T follicular helper cell (primary cell): Measurements from ENCODE around the gene TYW1.
"Not testable (repeated sequence)": the region's sequence is repeated elsewhere in the genome, so short reads cannot be mapped to it uniquely, and the experiment has no call there.

Experiments
- DNase-seq: peaks from one replicate; pipeline ENCODE4 v3.0.0-alpha.2; 2020; ENCODE audit warnings: low read depth

The TYW1 gene

DNA sequence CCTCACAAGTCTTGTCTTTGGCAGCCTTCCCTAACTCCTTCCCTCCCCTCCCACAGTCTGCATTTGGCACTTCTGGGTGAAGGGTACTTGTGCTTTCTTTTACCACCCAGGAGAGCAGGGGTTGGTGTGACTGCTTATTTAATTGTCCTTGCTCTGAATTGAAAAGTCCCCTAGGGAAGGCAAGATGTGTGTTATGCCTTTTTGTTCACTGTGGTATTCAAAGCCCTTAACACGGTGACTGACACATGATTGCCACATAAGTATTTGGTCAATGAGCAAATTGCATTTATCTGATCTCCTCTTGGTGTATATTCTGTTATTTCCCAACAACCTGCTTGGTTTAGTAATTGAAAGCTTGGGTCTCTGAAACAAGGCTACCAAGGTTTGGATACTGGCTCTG lies 134.1 kb downstream of the TYW1 start:
- DNase-seq, result not testable (repeated sequence)

DNA sequence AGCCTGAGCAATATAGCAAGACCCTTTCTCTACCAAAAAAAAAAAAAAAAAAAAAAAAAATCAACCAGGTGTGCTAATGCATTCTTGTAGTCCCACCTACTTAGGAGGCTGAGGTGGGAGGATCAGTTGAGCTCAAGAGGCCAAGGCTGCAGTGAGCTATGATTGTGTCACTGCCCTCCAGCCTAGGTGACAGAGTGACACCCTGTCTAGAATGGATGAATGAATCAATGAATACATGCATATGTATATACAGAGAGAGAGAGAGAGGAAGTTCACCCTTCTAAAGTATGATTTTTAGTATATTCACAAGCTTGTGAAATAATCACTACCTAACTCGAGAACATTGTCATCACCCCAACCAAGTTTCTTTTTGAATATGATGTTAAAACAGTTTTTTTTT lies 138.3 kb downstream of the TYW1 start:
- not testable (repeated sequence) for DNase-seq

DNA sequence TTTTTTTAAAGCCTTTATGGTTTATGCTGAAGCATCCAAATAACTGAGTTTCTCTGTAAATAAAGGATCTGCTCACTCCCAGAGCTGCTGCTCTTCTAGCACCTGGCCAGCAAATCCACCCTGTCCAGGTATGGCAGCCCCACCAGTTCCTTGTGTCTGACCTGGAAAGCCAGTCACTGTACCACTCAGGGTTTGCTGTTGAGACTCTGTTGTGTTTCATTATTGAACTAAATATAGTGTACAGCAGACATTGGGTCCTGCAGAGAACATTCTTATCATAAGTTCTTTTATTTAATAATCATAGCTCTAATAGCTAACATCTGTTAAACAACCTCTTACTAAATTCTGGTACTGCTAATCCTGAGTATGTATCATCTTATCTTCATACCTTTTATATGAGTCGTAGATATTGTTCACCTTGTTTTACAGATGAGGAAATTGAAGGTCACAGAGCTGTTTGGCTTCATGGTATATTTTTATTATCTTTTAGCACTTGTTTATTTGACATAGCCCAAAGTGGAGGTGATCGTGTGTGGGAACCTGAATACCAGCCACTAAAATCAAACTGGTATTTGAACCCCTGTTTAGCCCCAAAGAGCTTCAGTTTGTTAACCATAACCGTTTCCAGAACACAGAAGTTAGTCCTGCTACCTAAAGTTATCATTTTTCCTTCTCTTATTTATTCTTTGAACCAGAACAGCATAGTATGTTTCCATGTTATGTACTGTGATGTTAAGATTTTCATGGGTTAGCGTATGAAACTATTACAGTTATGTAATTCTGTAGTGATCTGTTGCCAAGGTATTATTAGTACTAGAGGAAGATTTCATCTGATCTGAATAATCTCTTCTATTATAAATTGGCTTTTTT lies 139.2 kb downstream of the TYW1 start:
- DNase-seq, result not testable (repeated sequence)

DNA sequence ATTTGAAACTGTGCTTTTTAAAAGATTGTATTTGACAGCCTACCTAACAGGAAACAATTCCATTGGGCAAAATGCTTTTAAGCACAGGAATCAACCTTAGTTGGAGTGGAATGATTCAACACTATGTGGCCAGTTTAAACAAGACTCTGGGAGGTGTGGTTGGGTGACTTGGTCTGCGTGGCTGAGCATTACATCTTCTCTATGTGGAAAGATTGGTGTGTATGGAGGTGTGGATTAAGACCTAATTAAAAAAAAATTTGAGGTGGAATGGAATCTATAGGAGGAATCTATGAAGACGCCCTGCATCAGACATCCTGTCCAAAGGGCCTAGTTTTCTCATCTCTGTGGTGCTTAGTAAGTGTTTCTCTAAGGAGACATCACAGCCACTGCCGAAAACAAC lies 140.9 kb downstream of the TYW1 start:
- not testable (repeated sequence) for DNase-seq

DNA sequence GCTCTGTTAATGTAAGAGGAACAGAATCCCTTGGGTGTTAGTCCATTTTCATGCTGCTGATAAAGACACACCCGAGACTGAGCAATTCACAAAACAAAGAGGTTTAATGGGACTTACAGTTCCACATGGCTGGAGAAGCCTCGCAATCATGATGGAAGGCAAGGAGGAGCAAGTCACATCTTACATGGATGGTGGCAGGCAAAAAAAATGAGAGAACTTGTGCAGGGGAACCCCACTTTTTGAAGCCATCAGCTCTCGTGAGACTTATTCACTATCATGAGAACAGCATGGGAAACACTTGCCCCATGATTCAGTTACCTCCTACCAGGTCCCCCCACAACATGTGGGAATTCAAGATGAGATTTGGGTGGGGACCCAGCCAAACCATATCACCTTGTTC lies 143.2 kb downstream of the TYW1 start:
- DNase-seq, result not testable (repeated sequence)

DNA sequence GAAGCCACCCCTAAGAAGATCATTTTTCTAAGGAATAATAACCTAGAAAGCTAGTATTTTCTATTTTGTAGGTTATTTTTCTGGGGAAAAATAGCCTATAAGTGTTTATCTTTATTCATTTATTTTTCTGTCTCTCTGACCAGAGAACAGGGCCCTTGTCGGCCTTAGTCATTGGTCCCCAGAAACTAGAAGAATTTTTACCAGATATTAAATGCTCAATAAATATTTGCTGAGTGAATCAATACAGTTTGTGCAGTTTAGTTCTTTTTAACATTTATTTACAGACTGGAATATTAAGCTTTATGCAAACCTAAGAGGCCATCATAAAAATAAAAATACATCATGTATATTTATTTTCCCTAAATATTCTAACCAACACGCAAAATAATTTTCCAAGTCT lies 144.4 kb downstream of the TYW1 start:
- DNase-seq, result not testable (repeated sequence)

DNA sequence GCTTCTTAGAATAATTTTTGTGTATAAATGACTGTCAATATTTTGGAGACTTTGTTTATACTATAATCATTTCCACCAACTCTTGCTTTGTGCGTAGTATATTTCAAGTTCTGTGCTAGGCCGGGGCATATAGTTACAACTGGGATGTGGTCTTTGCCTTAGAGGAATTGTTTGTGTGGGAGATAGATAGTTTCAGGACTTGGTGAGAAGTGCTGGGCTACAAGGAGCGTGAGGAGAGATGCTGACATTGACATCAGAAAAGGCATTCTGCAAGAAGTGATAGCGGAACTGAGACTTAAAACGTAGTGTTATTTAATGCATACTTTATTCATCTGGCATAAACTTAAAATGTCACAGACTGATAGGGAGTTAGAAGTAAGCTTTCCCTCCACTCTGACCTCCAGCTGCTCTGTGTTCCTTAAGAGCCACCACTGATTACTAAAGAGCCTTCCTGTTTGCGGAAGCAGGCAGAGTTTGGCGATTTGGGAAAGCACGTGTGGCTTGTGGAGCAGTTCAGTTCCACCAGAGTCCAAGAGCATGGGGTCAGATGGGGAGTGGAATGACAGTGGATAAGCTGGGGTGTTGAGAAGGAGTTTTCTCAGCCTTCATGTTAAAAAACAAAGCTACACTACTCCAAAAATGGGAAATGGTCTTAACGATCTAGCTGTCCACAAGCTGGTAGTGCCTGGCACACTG lies 146.6 kb downstream of the TYW1 start:
- not testable (repeated sequence) for DNase-seq

DNA sequence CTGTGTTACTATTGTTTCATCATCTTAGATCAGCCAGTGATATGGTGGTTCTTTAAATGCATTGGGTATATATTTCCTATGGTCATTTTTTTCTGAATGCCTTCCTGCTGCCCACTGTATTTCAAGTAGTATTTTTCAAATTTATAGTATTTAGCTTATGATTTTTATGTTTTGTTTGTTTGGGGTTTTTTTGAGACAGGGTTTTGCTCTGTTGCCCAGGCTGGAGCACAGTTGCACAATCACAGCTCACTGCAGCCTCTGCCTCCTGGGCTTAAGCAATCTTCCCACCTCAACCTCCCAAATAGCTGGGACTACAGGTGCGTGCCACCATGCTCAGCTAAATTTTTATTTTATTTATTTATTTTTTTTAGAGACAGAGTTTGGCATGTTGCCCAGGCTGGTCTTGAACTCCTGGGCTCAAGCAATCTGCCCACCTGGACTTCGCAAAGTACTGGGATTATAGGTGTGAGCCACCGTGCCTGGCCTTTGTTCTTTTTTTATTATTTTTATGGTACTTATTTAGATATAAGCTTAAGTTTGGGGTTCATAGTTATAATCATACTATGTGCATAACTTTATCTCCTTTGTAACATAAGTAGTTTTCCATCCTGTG lies 149.1 kb downstream of the TYW1 start:
- DNase-seq, result not testable (repeated sequence)

DNA sequence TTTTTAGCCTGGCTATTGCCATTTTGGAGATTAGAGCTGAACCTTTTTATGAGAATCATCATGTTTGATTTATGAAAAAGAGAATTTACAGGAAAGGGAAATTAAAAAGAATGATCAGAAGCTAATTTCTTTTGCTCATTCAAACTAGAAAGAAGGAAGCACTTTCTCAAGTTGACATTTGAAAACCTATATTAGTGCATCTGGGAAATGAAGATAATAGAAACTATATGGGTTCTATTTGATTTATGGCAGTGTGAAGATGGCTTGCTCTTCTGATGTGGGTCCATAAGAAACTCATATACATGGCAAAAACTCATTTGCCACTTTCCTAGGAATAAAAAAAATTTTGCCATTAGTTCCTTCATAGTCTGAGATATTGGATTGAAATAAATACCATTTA lies 152.5 kb downstream of the TYW1 start:
- not testable (repeated sequence) for DNase-seq

DNA sequence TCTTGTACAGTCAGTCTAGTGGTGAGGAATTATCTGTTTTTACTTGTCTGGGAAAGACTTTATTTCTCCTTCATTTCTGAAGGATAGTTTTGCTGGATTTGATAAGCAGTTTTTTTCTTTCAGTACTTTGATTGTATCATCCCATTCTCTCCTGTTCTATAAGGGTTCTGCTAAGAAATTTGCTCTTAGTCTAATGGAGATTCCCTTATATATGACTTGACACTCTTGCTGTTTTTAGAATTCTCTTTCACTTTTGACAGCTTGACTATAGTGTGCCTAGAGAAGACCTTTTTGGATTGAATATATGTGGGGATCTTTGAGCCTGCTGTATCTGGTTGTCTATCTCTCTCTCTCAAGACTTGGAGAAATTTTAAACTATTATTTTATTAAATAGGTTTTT lies 157.7 kb downstream of the TYW1 start:
- not testable (repeated sequence) for DNase-seq

DNA sequence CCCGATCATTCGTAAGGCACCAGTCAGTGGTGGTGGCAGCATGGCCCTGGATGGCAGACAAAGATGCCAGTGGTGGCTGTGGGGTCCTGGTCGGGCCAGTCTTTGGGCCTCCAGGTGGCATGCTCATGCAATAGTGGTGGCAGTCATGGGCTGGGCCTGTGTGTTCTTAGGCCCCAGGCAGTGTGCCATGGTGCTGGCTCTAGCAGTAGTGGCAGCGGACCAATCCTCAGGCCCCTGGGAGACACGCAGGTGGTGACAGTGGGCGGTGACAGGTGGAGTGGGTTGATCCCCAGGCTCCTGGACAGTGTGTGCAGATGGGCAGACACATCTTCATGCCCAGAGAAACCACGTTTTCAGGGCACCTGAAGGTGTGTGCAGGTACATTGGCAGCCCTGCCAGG lies 159.4 kb downstream of the TYW1 start:
- not testable (repeated sequence) for DNase-seq

DNA sequence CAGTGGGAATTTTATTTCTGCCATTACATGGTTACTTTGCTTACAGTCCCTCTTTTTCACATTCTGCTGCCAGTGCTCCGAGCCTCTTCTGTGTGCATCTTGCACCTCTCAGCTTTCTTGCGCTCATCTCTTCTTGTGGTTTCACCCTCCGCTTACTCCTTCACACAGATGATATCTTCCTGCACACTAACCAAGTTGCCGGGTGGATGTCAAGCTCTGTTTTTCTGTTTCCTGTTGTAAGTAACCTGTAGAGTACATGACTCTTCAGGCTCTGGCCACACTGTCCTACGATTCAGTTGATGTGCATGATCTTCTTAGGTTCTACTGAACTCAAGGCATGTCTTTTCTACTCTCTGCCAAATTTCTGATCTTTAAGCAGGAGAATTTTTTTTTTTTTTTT lies 166.7 kb downstream of the TYW1 start:
- DNase-seq, result not testable (repeated sequence)

DNA sequence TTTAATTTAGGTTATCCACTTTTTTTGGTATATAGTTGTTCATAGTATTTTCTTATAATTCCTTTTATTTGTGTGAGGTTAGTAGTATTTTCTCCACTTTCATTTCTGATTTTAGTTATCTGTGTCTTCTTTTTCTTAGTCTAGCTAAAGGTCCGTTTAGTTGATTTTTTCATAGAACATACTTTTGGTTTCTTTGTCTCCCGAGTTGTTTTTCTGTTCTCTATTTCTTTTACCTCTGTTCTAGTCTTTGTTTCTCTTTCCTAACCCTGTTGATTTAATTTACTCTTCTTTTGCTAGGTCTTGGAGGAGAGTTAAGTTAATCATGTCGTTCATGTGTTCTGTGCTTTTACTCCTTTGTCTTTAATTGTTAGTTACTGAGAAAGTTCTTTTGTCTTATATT lies 174.5 kb downstream of the TYW1 start:
- DNase-seq, result not testable (repeated sequence)

DNA sequence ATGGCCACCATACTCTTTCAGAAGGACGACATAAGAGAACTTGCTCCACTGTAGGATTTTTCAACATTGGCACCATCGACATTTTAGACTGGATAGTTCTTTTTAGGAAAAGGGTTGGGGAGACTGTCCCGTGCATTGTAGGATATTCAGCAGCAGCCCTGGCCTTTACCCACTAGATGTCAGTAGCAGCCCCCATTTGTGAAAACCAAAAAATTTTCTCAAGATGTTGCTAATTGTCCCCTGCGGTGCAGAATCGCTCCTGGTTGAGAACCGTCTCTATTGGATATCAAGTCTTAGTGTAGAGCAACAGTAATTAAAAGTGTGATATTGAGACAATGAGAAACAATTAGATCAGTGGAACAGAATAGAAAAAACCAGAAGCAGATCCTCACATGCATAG lies 180.1 kb downstream of the TYW1 start:
- not testable (repeated sequence) for DNase-seq

DNA sequence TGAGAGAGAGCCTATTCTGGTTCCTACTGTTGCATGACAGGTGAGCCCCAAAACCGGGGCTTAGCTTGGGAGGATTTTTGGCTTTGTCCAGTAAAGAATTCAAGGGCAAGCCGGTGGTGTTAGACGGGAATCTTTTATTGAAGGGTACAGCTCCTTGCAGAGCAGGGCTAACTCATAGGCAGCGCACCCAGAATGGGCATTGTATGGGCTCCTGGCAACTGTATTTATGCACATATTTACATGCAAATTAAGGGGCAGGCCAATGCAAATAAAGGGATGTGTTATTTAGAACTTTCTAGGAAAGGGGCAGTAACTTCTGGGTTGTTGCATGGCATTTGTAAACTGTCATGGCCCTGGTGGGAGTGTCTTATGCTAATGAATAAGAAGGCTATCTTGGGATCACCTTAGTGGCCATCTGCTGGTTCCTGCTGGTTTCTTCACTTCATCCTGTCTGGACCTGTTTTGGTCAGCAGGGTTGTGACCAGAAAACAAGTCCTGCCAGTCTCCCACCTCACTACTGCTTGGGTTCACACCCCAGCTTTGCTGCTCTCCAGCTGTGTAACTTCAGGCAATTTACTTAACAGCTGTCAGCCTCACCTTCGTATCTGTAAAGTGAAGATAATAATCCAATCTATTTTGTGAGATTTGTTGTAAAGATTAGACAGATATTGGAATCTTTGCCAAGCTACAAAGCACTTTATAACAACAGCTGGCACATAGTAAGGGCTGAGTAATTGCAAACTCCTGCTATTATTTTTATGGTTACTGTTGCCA lies 182.5 kb downstream of the TYW1 start:
- not testable (repeated sequence) for DNase-seq

DNA sequence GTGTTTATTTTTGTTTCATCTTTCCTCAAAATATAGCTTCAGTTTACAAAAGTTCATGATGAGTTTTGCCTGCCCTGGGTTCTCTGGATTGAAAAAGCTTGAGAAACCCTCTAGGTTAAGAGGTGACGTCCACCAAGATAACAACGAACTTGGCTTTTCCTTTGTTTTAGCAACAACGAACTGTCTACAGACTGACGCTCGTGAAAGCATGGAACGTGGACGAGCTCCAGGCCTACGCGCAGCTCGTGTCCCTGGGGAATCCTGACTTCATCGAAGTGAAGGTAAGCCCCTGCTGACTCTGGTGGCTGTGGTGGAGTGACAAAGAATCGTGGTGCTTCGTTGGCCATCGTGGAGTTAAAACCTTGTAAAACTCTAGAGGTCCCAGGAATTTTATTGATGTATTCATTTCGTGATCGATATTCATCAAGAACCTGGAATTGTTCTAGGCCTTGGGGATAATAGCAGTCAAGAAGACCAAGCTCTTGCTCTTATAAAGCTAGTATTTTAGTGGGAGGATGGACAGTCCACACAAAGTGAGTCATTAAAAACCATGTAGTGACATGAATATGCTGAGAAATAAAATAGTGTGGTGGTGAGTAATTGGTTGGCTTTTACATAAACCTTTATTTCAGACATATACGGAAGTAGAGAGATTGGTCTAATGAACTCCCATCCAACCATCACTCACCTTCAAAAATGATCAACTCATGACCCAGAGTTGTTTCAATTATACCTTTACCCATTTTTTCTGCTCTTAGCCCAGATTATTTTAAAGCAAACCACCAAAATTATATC lies 186.5 kb downstream of the TYW1 start:
- DNase-seq, result not testable (repeated sequence)

DNA sequence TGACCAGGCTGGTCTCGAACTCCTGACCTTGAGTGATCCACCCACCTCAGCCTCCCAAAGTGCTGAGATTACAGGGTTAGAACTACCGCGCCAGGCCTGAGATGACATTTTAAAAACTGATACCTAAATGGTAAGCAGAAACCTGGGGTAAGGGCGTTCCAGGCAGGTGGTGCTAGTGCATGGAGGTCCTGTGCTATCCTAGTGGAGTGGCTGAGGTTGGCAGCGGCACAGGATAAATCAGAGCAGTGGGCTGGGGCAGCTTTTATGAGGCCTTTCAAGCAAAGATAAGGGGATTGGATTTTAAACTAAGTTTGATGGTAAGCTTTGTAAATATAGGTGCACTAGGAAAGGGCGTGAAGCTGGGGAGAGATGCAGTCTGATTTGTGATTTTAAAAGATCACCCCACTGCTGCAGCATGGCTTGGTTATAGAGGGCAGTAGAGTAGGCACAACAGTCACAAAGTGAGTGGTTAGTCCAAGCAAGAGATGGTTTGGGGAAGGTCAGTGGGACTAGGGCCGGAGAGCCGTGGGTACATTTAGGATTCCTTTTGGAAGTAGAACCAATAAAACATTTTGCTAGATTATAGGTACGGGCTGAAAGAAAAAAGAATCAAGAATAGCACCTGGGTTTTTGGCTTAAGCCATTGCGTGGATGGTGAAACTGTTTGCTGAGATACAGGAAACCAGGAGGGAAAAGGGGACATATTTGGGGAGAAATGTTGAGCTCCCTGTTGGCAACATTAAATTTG lies 188.5 kb downstream of the TYW1 start:
- not testable (repeated sequence) for DNase-seq

DNA sequence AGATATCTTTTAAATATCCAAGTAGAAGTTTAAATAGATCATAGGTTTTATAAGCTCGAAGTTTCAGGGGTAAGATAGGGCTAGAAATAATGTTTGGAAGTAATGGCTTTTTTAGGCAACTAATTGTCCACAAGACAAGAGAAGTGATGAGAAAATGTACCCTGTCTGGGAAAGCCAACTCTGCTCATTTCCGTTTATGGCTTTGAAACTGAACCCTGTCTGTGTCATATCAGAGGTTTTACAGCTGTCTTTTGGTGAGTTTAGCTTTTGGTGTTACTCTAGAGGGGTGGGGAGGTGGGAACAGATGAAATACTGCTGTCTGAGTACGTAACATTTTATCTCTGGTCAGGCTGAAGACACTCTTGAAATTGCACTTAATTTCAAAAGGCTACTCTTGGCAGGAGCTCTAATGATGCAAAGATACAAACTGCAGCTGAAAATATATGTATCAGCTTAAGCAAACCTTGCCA lies 189.1 kb downstream of the TYW1 start:
- not testable (repeated sequence) for DNase-seq

DNA sequence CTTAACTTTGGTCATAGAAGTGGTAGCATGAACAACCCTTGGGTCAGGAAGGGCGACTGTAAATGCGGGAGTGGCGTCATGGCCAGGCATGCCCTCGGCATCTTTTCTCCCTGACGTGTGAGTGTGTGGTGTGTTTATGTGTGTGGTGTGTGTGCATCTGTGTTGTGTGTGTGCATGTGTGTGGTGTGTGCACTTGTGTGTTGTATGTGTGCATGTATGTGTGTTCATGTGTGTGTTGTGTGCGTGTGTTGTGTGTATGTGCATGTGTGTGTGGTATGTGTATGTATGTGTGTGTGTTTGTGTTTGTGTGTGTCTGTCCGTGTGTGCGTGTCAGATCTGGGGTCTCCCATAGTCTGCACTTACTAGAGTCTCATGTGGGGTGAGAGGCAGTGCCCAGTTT lies 192.5 kb downstream of the TYW1 start:
- not testable (repeated sequence) for DNase-seq

DNA sequence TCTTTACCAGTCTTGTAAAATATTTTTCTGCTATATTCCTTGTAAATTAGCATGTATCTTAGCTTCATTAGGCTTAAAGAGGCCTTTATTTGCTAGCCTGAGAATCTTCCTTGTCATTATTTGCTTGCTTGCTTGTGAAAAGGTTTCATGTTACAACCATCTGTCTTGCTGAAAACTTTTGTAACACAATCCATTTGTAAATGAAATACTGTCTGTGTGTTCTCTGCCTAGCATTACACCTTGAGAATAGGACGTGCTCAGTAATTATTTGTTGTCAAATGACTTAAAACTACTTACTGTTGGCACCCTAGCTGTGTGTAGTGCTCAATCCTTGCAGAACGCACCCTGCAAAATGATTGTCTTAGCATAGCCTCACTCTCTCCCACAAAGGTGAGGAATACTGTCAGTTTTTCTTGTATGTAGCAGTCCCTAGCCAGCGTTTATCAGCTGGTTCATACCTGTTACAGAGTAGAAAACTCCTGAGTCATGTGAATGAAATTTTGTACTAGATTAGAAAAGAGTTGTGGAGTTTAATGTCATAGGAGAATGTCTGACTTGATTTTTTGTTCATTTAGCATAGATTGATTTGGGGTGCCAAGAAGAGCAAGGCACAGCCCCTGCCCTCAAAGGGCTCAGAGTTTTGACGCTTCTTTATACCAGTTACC lies 193.3 kb downstream of the TYW1 start:
- not testable (repeated sequence) for DNase-seq
